Eye (tissue), 1 donor: ENCODE results near the gene RMDN2.
"Not testable (repeated sequence)": the region's sequence is repeated elsewhere in the genome, so short reads cannot be mapped to it uniquely, and the experiment has no call there.

ENCODE experiments used
- DNase-seq: peaks from one replicate; pipeline ENCODE4 v3.0.0-alpha.2; 2015

The RMDN2 gene

GRCh38 chr2:37934591-37935513 is 9.8 kb downstream of the RMDN2 start:
- DNase-seq: no peak

DNA sequence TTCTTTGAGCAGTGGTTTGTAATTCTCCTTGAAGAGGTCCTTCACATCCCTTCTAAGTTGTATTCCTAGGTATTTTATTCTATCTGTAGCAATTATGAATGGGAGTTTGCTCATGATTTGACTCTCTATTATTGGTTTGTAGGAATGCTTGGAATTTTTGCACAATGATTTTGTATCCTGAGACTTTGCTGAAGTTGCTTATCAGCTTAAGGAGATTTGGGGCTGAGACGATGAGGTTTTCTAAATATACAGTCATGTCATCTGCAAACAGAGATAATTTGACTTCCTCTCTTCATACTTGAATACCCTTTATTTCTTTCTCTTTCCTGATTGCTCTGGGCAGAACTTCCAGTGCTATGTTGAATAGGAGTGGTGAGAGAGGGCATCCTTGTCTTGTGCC is 12.5 kb downstream of the RMDN2 start:
- not testable (repeated sequence) for DNase-seq

- DNase-seq: not testable (repeated sequence)
Measured at GRCh38 chr2:37941267-37941666, 16.2 kb downstream of the RMDN2 start.

DNA sequence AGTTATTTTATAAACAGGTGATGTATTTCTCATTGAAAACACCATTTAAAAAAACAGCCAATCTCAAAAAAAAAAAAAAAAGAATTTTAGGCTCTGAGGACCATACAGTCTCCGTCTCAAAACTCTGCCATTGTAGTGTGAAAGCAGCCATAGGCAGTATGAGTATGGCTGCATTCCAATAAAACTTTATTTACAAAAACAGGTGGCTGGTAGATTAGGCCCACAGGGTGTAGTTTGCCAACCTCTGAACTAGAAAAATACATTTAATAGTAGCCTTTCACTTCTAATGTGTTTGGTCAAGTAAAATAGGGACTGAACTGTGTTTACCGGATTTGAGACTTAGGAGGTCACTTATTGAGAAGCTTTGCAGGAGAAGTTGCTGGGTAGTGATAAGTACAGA is 19.2 kb downstream of the RMDN2 start:
- no peak for DNase-seq

DNA sequence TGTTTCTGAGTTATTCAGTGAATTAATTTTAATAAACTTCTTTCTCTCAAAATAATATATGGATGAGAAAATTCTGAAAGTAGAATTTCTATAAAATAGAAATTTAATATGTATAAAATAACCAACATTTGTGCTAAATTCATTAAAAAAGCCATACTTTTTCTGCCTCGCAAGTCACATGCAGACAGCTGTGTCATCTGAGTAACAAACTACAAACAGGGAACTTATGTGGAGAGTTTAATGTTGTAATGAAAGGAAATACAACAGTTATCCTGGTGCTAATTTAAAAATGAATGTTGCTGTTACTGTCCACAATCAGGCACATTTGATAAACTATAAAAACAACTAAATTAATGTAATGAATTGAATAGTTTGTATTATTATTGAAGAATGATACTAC is 22.2 kb downstream of the RMDN2 start:
- no peak for DNase-seq

DNA sequence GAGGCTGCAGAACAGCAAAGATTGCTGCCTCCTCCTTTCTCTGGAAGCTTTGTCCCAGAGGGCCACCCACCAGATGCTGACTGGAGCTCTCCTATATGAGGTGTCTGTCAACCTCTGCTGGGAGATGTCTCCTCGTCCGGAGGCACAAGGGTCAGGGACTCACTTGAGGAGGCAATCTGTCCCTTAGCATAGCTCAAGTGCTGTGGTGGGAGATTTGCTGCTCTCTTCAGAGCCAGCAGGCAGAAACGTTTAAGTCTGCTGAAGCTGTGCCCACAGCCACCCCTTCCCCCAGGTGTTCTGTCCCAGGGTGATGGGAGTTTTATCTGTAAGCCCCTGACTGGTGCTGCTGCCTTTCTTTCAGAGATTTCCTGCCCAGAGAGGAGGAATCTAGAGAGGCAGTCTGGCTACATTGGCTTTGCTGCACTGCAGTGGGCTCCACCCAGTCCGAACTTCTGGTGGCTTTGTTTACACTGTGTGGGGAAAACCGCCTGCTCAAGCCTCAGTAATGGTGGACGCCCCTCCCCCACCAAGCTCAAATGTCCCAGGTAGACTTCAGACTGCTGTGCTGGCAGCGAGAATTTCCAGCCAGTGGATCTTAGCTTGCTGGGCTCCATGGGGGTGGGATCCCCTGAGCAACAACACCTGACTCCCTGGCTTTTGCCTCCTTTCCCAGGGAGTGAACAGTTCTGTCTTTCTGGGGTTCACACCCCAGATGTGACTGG is 37.1 kb downstream of the RMDN2 start:
- DNase-seq: not testable (repeated sequence)

GRCh38 chr2:37962740-37963121 is 37.6 kb downstream of the RMDN2 start:
- not testable (repeated sequence) for DNase-seq

DNA sequence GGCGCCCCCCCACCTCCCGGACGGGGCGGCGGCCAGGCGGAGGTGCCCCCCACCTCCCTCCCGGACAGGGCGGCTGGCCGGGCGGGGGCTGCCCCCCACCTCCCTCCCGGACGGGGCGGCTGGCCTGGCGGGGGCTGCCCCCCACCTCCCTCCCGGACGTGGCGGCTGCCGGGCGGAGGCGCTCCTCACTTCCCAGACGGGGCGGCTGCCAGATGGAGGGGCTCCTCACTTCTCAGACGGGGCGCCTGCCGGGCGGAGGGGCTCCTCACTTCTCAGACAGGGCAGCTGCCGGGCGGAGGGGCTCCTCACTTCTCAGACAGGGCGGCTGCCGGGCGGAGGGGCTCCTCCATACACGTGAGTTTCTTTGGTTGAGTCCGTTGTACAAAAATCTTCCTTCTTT is 38.8 kb downstream of the RMDN2 start:
- not testable (repeated sequence) for DNase-seq

GRCh38 chr2:37966326-37966725 is 41.2 kb downstream of the RMDN2 start:
- no peak for DNase-seq

- no peak for DNase-seq
Measured at GRCh38 chr2:37969731-37970130, 44.6 kb downstream of the RMDN2 start.

DNA sequence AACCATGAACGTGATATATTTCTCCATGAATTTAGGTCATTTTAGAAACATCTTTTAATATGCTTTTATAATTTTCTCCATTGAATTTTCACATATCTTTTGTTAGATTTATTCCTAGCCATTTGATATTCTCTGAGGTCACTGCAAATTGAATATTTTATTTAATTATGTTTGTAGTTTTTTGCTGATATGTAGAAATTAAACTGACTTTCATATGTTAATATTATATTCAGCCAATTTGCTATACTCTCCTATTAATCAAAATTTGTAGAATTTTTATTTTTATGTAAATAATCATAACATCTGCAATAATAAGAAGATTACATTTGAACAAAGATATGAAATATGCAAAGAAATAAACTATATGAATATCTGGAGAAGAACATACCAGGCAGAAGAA is 46.9 kb downstream of the RMDN2 start:
- no peak for DNase-seq

- peak; percentile 6 for DNase-seq
Measured at GRCh38 chr2:37973615-37974353, 48.7 kb downstream of the RMDN2 start.

DNA sequence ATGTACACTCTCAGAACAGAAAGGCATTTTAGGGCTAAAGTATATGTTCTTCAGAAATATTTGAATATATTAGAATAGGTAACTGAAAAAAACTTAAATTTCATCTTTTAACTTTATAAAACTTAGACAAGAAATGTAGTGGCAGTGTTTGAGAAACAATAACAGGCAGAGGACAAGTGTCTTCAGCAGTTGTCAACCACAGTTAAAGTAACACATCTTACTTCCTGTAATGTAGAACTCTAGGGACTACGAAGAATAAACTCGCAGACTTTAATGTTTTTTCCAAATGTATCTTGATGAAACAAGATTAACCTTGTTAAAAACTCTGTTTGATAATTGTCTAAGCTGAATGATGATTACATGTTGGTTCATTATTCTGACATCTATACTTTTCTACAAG is 50.7 kb downstream of the RMDN2 start:
- DNase-seq: no peak

DNA sequence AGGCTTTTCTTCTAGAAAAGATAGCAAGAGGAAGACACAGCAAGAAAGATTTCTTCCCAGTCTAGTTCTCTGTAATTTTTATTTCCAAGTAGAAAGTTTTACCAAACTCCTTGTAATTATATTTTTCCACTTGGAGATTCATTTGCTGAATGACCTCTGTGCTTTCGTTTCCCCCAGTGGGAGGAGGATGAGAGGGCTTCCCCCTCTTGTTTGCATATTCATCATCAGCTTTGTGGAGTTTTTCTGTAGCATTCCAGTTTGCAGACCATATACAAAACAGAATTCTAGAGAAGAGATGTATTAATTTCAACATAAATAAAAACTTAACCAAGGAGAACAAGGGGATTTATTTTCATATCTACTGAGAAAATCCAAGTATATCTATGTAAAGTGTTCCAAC is 51.3 kb downstream of the RMDN2 start:
- no peak for DNase-seq

GRCh38 chr2:37982147-37982582 is 57.1 kb downstream of the RMDN2 start:
- DNase-seq: peak; percentile 88

GRCh38 chr2:37982847-37983246 is 57.8 kb downstream of the RMDN2 start:
- no peak for DNase-seq

GRCh38 chr2:37983719-37984118 is 58.6 kb downstream of the RMDN2 start:
- DNase-seq: no peak

- no peak for DNase-seq
Measured at GRCh38 chr2:37984176-37984575, 59.1 kb downstream of the RMDN2 start.

GRCh38 chr2:37984589-37984988 is 59.5 kb downstream of the RMDN2 start:
- DNase-seq: peak; percentile 14

GRCh38 chr2:37985333-37985732 is 60.2 kb downstream of the RMDN2 start:
- no peak for DNase-seq

- no peak for DNase-seq
Measured at GRCh38 chr2:37987098-37987775, 62.1 kb downstream of the RMDN2 start.

- DNase-seq: no peak
Measured at GRCh38 chr2:37992601-37993000, 67.5 kb downstream of the RMDN2 start.

GRCh38 chr2:37993143-37993542 is 68.1 kb downstream of the RMDN2 start:
- no peak for DNase-seq
